Fibroblast of skin of left quadriceps (primary cell): ENCODE results near the gene LRRC36.
A peak's percentile ranks its signal among the peaks of the same experiment; 100 is the strongest.

Experiments used
- DNase-seq, 2 experiments: peaks; one replicate each; pipeline ENCODE4 v3.0.0-alpha.2; 2013; ENCODE audit warnings: low read depth in 2 of 2

Gene LRRC36

GRCh38 chr16:67294938-67295361 is 31.7 kb upstream of the LRRC36 start:
- DNase-seq, result peak in 1 of 2 experiments; percentile 22

GRCh38 chr16:67296420-67296819 is 30.2 kb upstream of the LRRC36 start:
- DNase-seq, result peak; percentile 27 to 42

GRCh38 chr16:67298277-67298676 is 28.3 kb upstream of the LRRC36 start:
- DNase-seq, result no peak

- DNase-seq, result no peak
Observed at GRCh38 chr16:67299269-67299668, 27.3 kb upstream of the LRRC36 start.

- DNase-seq, result no peak
Observed at GRCh38 chr16:67301080-67301782, 25.4 kb upstream of the LRRC36 start.

- no peak for DNase-seq
Observed at GRCh38 chr16:67302076-67302475, 24.5 kb upstream of the LRRC36 start.

- no peak for DNase-seq
Observed at GRCh38 chr16:67302970-67303369, 23.6 kb upstream of the LRRC36 start.

GRCh38 chr16:67304020-67304419 is 22.6 kb upstream of the LRRC36 start:
- no peak for DNase-seq

GRCh38 chr16:67305216-67306071 is 21.2 kb upstream of the LRRC36 start:
- no peak for DNase-seq

- DNase-seq, result no peak
Observed at GRCh38 chr16:67310561-67310960, 16.1 kb upstream of the LRRC36 start.

GRCh38 chr16:67311607-67312488 is 14.8 kb upstream of the LRRC36 start:
- peak; percentile 96 to 97 for DNase-seq

- no peak for DNase-seq
Observed at GRCh38 chr16:67312719-67313118, 13.9 kb upstream of the LRRC36 start.

GRCh38 chr16:67317853-67318252 is 8.8 kb upstream of the LRRC36 start:
- DNase-seq, result no peak

- DNase-seq, result no peak
Observed at GRCh38 chr16:67326115-67326471, 522 bp upstream of the LRRC36 start.

GRCh38 chr16:67327743-67328142 is 1.1 kb downstream of the LRRC36 start:
- DNase-seq, result no peak

GRCh38 chr16:67329901-67330300 is 3.3 kb downstream of the LRRC36 start:
- no peak for DNase-seq

GRCh38 chr16:67333315-67333714 is 6.7 kb downstream of the LRRC36 start:
- no peak for DNase-seq

- no peak for DNase-seq
Observed at GRCh38 chr16:67336116-67336515, 9.5 kb downstream of the LRRC36 start.

GRCh38 chr16:67336648-67337047 is 10.0 kb downstream of the LRRC36 start:
- DNase-seq, result no peak

GRCh38 chr16:67339453-67339852 is 12.8 kb downstream of the LRRC36 start:
- peak; percentile 9 to 11 for DNase-seq

GRCh38 chr16:67341250-67341649 is 14.6 kb downstream of the LRRC36 start:
- no peak for DNase-seq

- no peak for DNase-seq
Observed at GRCh38 chr16:67342616-67343015, 16.0 kb downstream of the LRRC36 start.
